K562 (cell line): ENCODE measurements around the gene AACS. TPM values are rescaled to one million over a fixed set of nuclear protein-coding genes. Genes with fewer than 3 reads are reported as not detected.

Experiments used
- ATAC-seq: fragments of 200-7000 bp; cut with Tn5 transposase; 3 replicates; pipeline ENCODE4 v1.9.1; 2020; ENCODE audit warnings: moderate library complexity
- BruUV-seq: library from RNA; stranded (reverse); fragments of 400-500 nt; replicated peaks from 2 replicates; lab custom pipeline; 2021; lab: Mats Ljungman, UMichigan
- CTCF ChIA-PET: fragments of 300-600 bp; formaldehyde crosslinking; extraction: SDS; loops from one replicate; lab custom pipeline; 2021; ENCODE audit warnings: low intra/inter-chr PET ratio; lab: Yijun Ruan, JAX
- POLR2A ChIA-PET: fragments of 300-600, 350-650 bp; sonication (Branson Sonifier 250); formaldehyde crosslinking; extraction: SDS; loops from one replicate; lab custom pipeline; 2021; ENCODE audit warnings: antibody characterized with exemption, inconsistent platforms; lab: Yijun Ruan, JAX
- DNase-seq, 4 experiments: peaks; one replicate each; pipeline versions ENCODE4 v3.0.0 to v3.0.0-alpha.2; 2011 to 2018; ENCODE audit warnings: low spot score in 3 of 4, mixed read lengths in 3 of 4; ENCODE audit errors: extremely low read depth in 1 of 4
- FAIRE-seq: peaks from 2 replicates; lab custom pipeline; 2011; peaks lifted over from hg19 to GRCh38; lab: Jason Lieb, UNC
- H2AFZ ChIP-seq: 2 replicates; pipeline ENCODE4 v1.6.0; 2011; ENCODE audit warnings: low read depth, low read length, control low read depth, inconsistent platforms
- H3K27ac ChIP-seq: fragments of 200-600 bp; 3 replicates; pipeline ENCODE4 v1.8.0; 2011; ENCODE audit warnings: low read depth, mild to moderate bottlenecking, control low read depth, inconsistent platforms, low read length, moderate library complexity, mixed read lengths; ENCODE audit errors: extremely low read depth
- H3K27me3 ChIP-seq, 2 experiments: fragments of 300-600 bp in 1 of 2; 2 replicates in 1 of 2; 3 replicates in 1 of 2; pipeline versions ENCODE4 v1.6.0 to v1.8.0; 2011; ENCODE audit warnings: inconsistent platforms in 2 of 2, low read length in 2 of 2, mild to moderate bottlenecking in 1 of 2, mixed read lengths in 1 of 2, moderate library complexity in 1 of 2; ENCODE audit not compliant: control insufficient read depth in 2 of 2, insufficient read depth in 2 of 2
- H3K36me3 ChIP-seq: fragments of 300-600 bp; 3 replicates; pipeline ENCODE4 v1.8.0; 2011; ENCODE audit warnings: mild to moderate bottlenecking, low read length, inconsistent platforms; ENCODE audit not compliant: control insufficient read depth, insufficient read depth
- H3K4me1 ChIP-seq, 2 experiments: fragments of 200-600 bp in 1 of 2; replicated peaks in 1 of 2; 2 replicates in 1 of 2; 3 replicates in 1 of 2; pipeline versions ENCODE4 v1.5.1 to v1.8.0; 2011; ENCODE audit warnings: inconsistent platforms in 2 of 2, low read length in 2 of 2, mild to moderate bottlenecking in 1 of 2, mixed read lengths in 1 of 2, moderate library complexity in 1 of 2; ENCODE audit not compliant: control insufficient read depth in 2 of 2, insufficient read depth in 2 of 2
- H3K4me2 ChIP-seq: 2 replicates; pipeline ENCODE4 v1.6.1; 2011; ENCODE audit warnings: low read length, control low read depth, inconsistent platforms, mixed read lengths; ENCODE audit not compliant: insufficient read depth
- H3K4me3 ChIP-seq: fragments of 200-600 bp; sonication (generic), shearing (Covaris generic); 2 replicates; pipeline ENCODE4 v1.5.1; 2016; ENCODE audit warnings: control low read depth, inconsistent platforms
- H3K79me2 ChIP-seq: fragments of 200-600 bp; 3 replicates; pipeline ENCODE4 v1.8.0; 2011; ENCODE audit warnings: low read length, inconsistent platforms; ENCODE audit not compliant: control insufficient read depth, insufficient read depth
- H3K9ac ChIP-seq, 2 experiments: 2 replicates each; pipeline versions ENCODE4 v1.6.0 to v1.6.1; 2011; ENCODE audit warnings: low read depth in 2 of 2, low read length in 2 of 2, control low read depth in 1 of 2, inconsistent platforms in 1 of 2, mild to moderate bottlenecking in 1 of 2, mixed read lengths in 1 of 2; ENCODE audit not compliant: insufficient read depth in 1 of 2
- H3K9me1 ChIP-seq: one replicate; pipeline ENCODE4 v1.6.0; 2011; ENCODE audit warnings: inconsistent platforms, mild to moderate bottlenecking, low read length, moderate library complexity; ENCODE audit not compliant: control insufficient read depth, insufficient read depth
- H3K9me3 ChIP-seq: replicated peaks from 2 replicates; pipeline ENCODE4 v1.5.1; 2011; ENCODE audit warnings: low read depth, low read length, inconsistent platforms; ENCODE audit not compliant: control insufficient read depth, insufficient read depth
- H4K20me1 ChIP-seq: replicated peaks from 2 replicates; pipeline ENCODE4 v1.6.1; 2011; ENCODE audit warnings: low read length, inconsistent platforms, mixed read lengths; ENCODE audit not compliant: control insufficient read depth, insufficient read depth
- ASH1L ChIP-seq: fragments of 450-650 bp; IDR thresholded peaks from 2 replicates; pipeline ENCODE4 v1.6.1; 2018; ENCODE audit warnings: borderline replicate concordance, mild to moderate bottlenecking, low read depth; ENCODE audit not compliant: partially characterized antibody
- DIDO1 ChIP-seq: fragments of 450-650 bp; IDR thresholded peaks from 2 replicates; pipeline ENCODE4 v1.6.1; 2016; ENCODE audit warnings: low read depth, missing biosample characterization, missing genetic modification characterization
- HLTF ChIP-seq: fragments of 450-650 bp; IDR thresholded peaks from 2 replicates; pipeline ENCODE4 v1.6.1; 2016
- HNRNPK ChIP-seq: fragments of 200-400 bp; formaldehyde crosslinking; IDR thresholded peaks from one replicate; pipeline ENCODE4 v1.6.1; 2018; ENCODE audit warnings: mild to moderate bottlenecking, low read depth, low read length; ENCODE audit not compliant: poor library complexity, severe bottlenecking
- ILF3 ChIP-seq: fragments of 450-650 bp; IDR thresholded peaks from 2 replicates; pipeline ENCODE4 v1.6.1; 2018; ENCODE audit warnings: antibody characterized with exemption, mild to moderate bottlenecking, moderate library complexity, borderline replicate concordance
- L3MBTL2 ChIP-seq: fragments of 450-650 bp; IDR thresholded peaks from 2 replicates; pipeline ENCODE4 v1.6.1; 2016; ENCODE audit warnings: mild to moderate bottlenecking, moderate library complexity
- NCOR1 ChIP-seq: fragments of 450-650 bp; IDR thresholded peaks from 2 replicates; pipeline ENCODE4 v1.6.1; 2016; ENCODE audit warnings: mild to moderate bottlenecking, moderate library complexity
- ZNF507 ChIP-seq: conservative IDR thresholded peaks from 2 replicates; pipeline ENCODE4 v1.6.1; 2017; ENCODE audit warnings: missing genetic modification characterization, missing compliant biosample characterization
- ZNF695 ChIP-seq: fragments of 450-650 bp; formaldehyde crosslinking; IDR thresholded peaks from 2 replicates; pipeline ENCODE4 v1.4.0; 2020; ENCODE audit warnings: mild to moderate bottlenecking, moderate library complexity
- WGBS: fragments of 100-300 bp; shearing (Covaris generic); methylation state at CpG from one replicate; pipeline ENCODE4 v1.1.6; 2016; ENCODE audit warnings: low coverage, mixed read lengths; ENCODE audit not compliant: insufficient coverage; ENCODE audit errors: missing lambda C conversion rate; 5-methylcytosine and 5-hydroxymethylcytosine counted together
- in situ Hi-C: fragments of 300-500 bp; cut with MboI; formaldehyde crosslinking; loops from 4 replicates; pipeline ENCODE4 v1.15.0; 2018; ENCODE audit warnings: inconsistent platforms, mixed read lengths
- intact Hi-C: fragments of 100-400 bp; cut with micrococcal nuclease; formaldehyde crosslinking; loops from 2 replicates; pipeline ENCODE4 v1.14.2; 2022
- polyA plus RNA-seq, 8 experiments: library from polyadenylated mRNA; depleted of rRNA in 4 of 8; stranded (reverse) in 5 of 8; unstranded in 3 of 8; fragments of >200 nt; fragmentation: Nextera tagmentation in 2 of 8; fragmentation: Illumina TruSeq in 1 of 8; extraction: Ambion mirVana in 2 of 8; extraction: Trizol in 1 of 8; gene quantifications; 2 replicates each; pipeline versions ENCODE4 v1.2.1 to v1.2.3, GENCODE V29; 2011 to 2014; ENCODE audit warnings: inconsistent platforms in 1 of 8, missing spikeins in 1 of 8
- total RNA-seq, 7 experiments: library from RNA; depleted of rRNA in 6 of 7; stranded (reverse); fragments of >200 nt in 6 of 7; fragmentation: Illumina TruSeq in 2 of 7; extraction: Trizol in 2 of 7; gene quantifications; 2 replicates each; pipeline versions ENCODE4 v1.2.1 to v1.2.3, GENCODE V29; 2011 to 2021; ENCODE audit warnings: low replicate concordance in 1 of 7
- TF ChIP-seq, protein P1 (sequence below): sonication (generic); formaldehyde crosslinking; IDR thresholded peaks from 2 replicates; pipeline ENCODE4 v1.8.0; 2023; ENCODE audit warnings: mild to moderate bottlenecking, missing genetic modification reagents
- TF ChIP-seq, protein P2 (sequence below): fragments of 450-650 bp; IDR thresholded peaks from 2 replicates; pipeline ENCODE4 v1.6.1; 2016; ENCODE audit warnings: low read depth

Gene AACS
- total and polyA plus RNA-seq, 9 of the 15 experiments (the other 6 are each of a cell fraction or from before 2014, with no cell fraction given), result 2.4 to 13.0 (median 6.0) TPM

DNA sequence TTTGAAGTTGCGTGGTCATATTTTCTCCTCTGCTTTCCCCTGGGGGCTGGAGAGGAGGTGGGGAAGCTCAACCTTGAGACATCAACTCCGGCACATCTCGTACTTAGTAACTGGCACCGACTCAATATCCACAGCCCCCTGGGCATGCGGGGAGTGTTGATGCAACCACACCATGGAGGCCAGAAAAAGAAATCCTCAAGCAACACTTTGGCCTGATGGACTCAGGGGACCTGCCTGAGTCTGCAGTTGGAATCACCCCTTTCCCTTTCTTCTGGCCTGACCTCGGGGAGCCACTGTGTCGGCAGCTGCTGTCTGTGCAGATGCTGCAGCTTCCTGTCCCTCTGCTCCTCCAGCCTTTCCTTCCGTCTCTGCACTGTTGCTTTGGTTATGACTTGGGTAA lies 11.4 kb upstream of the AACS start:
- intact Hi-C loops (no loop called here), in situ Hi-C loops (no loop called here)
- H3K36me3 ChIP-seq, result no peaks in the 10 kb centered on the region
- no peak overlapping the region for H2AFZ ChIP-seq
- ChIA-PET POLR2A (interaction anchor here (2.0 kb wide), 1 partner anchor 11 kb away, joined by 5 read pairs; no protein-coding TSS in a partner anchor), CTCF (no interaction called here)
- BruUV-seq, result no TSS peak
- DNase-seq (no peak), FAIRE-seq (no peak), ATAC-seq (no peak)
- H3K9ac ChIP-seq, result peak overlapping the region in 1 of 2 experiments; percentile 61; a peak in 1 of 4 replicates
- H3K9me3 ChIP-seq, result no peaks in the 10 kb centered on the region
- H3K4me3 ChIP-seq, result no peak overlapping the region
- no peak overlapping the region for H3K27ac ChIP-seq
- 34% methylated on average over 8 of the region's 8 CpGs for WGBS
- H3K9me1 ChIP-seq, result no peaks in the 10 kb centered on the region
- no peaks in the 10 kb centered on the region for H4K20me1 ChIP-seq
- H3K79me2 ChIP-seq, result no peaks in the 10 kb centered on the region
- H3K4me1 ChIP-seq, result peaks cover 4 to 16% of the 10 kb centered on the region in 2 experiments; a peak in 3 of 5 replicates
- H3K27me3 ChIP-seq, result peaks cover 0 to 12% of the 10 kb centered on the region in 2 experiments; a peak in 3 of 5 replicates
- no peak overlapping the region for H3K4me2 ChIP-seq
- TF ChIP-seq ZNF507 (tag) (no peak), ILF3 (no peak), HLTF (no peak), ZNF695 (no peak), DIDO1 (tag) (no peak), HNRNPK (no peak), L3MBTL2 (no peak), ASH1L (no peak), NCOR1 (no peak)
- TF ChIP-seq, protein P1, sequence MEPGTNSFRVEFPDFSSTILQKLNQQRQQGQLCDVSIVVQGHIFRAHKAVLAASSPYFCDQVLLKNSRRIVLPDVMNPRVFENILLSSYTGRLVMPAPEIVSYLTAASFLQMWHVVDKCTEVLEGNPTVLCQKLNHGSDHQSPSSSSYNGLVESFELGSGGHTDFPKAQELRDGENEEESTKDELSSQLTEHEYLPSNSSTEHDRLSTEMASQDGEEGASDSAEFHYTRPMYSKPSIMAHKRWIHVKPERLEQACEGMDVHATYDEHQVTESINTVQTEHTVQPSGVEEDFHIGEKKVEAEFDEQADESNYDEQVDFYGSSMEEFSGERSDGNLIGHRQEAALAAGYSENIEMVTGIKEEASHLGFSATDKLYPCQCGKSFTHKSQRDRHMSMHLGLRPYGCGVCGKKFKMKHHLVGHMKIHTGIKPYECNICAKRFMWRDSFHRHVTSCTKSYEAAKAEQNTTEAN (CRISPR knock-in tag), result no peak
- TF ChIP-seq, protein P2, sequence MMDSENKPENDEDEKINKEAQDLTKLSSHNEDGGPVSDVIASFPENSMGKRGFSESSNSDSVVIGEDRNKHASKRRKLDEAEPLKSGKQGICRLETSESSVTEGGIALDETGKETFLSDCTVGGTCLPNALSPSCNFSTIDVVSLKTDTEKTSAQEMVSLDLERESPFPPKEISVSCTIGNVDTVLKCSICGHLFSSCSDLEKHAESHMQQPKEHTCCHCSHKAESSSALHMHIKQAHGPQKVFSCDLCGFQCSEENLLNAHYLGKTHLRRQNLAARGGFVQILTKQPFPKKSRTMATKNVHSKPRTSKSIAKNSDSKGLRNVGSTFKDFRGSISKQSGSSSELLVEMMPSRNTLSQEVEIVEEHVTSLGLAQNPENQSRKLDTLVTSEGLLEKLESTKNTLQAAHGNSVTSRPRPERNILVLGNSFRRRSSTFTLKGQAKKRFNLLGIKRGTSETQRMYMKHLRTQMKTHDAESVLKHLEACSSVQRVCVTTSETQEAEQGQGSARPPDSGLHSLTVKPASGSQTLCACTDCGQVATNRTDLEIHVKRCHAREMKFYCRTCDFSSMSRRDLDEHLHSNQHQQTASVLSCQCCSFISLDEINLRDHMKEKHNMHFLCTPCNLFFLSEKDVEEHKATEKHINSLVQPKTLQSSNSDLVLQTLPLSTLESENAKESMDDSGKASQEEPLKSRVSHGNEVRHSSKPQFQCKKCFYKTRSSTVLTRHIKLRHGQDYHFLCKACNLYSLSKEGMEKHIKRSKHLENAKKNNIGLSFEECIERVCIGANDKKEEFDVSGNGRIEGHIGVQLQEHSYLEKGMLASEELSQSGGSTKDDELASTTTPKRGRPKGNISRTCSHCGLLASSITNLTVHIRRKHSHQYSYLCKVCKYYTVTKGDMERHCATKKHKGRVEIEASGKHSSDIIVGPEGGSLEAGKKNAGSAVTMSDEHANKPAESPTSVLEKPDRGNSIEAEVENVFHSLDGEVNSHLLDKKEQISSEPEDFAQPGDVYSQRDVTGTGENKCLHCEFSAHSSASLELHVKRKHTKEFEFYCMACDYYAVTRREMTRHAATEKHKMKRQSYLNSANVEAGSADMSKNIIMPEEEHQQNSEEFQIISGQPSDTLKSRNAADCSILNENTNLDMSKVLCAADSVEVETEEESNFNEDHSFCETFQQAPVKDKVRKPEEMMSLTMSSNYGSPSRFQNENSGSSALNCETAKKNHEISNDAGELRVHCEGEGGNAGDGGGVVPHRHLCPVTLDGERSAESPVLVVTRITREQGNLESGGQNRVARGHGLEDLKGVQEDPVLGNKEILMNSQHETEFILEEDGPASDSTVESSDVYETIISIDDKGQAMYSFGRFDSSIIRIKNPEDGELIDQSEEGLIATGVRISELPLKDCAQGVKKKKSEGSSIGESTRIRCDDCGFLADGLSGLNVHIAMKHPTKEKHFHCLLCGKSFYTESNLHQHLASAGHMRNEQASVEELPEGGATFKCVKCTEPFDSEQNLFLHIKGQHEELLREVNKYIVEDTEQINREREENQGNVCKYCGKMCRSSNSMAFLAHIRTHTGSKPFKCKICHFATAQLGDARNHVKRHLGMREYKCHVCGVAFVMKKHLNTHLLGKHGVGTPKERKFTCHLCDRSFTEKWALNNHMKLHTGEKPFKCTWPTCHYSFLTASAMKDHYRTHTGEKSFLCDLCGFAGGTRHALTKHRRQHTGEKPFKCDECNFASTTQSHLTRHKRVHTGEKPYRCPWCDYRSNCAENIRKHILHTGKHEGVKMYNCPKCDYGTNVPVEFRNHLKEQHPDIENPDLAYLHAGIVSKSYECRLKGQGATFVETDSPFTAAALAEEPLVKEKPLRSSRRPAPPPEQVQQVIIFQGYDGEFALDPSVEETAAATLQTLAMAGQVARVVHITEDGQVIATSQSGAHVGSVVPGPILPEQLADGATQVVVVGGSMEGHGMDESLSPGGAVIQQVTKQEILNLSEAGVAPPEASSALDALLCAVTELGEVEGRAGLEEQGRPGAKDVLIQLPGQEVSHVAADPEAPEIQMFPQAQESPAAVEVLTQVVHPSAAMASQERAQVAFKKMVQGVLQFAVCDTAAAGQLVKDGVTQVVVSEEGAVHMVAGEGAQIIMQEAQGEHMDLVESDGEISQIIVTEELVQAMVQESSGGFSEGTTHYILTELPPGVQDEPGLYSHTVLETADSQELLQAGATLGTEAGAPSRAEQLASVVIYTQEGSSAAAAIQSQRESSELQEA, result no peak
